Ovary (tissue), 3 donors: Measurements from ENCODE around the gene MAFB.
A peak's percentile ranks its signal among the peaks of the same experiment; 100 is the strongest.

Source experiments
- CTCF ChIP-seq, 3 donors: fragments of 450-650 bp in 2 of 3; fragments of 200-600 bp in 1 of 3; IDR thresholded peaks; one replicate each; pipeline versions ENCODE4 v1.5.1 to v1.8.0; 2016 to 2022; ENCODE audit warnings: antibody characterized with exemption in 3 of 3, mild to moderate bottlenecking in 1 of 3
- EP300 ChIP-seq: sonication (generic); formaldehyde crosslinking; IDR thresholded peaks from one replicate; pipeline ENCODE4 v1.6.1; 2017; ENCODE audit warnings: antibody characterized with exemption
- POLR2A ChIP-seq: fragments of 450-650 bp; IDR thresholded peaks from one replicate; pipeline ENCODE4 v1.6.1; 2017; ENCODE audit warnings: antibody characterized with exemption, mild to moderate bottlenecking, moderate library complexity
- donor health status: DM: no; HTN: no; CAD: no.

- no peak for TF ChIP-seq EP300
- TF ChIP-seq CTCF (IDR thresholded peaks at IDR 0.05), result peak in 1 of 3 donors; percentile 10
- TF ChIP-seq POLR2A, result peak; percentile 94
These were observed at the start of gene MAFB for GRCh38 chr20:40689100-40689942.
